Kidney (tissue), 14 donors: ENCODE results near the gene WDFY4. TPM values are rescaled to one million over a fixed set of nuclear protein-coding genes. Genes with fewer than 3 reads are reported as not detected.
"Not testable (repeated sequence)": the region's sequence is repeated elsewhere in the genome, so short reads cannot be mapped to it uniquely, and the experiment has no call there.

Experiments
- DNase-seq, 5 donors: peaks; one replicate each; pipeline ENCODE4 v3.0.0-alpha.2; 2013 to 2020
- FAIRE-seq: peaks from 2 replicates; lab custom pipeline; 2012; peaks lifted over from hg19 to GRCh38; lab: Jason Lieb, UNC
- H3K27ac ChIP-seq, 2 donors: one replicate each; pipeline ENCODE4 v1.7.0; 2013; ENCODE audit warnings: low read depth in 2 of 2, low read length in 2 of 2, inconsistent platforms in 1 of 2
- H3K27me3 ChIP-seq: one replicate; pipeline ENCODE4 v1.7.1; 2013; ENCODE audit warnings: low read length, inconsistent platforms; ENCODE audit not compliant: control insufficient read depth, insufficient read depth
- H3K36me3 ChIP-seq, 3 donors: one replicate each; pipeline versions ENCODE4 v1.7.0 to v1.7.1; 2013; ENCODE audit warnings: low read length in 3 of 3, control low read depth in 1 of 3, inconsistent platforms in 1 of 3; ENCODE audit not compliant: insufficient read depth in 3 of 3, control insufficient read depth in 2 of 3
- H3K4me1 ChIP-seq, 3 donors: one replicate each; pipeline versions ENCODE4 v1.7.0 to v1.7.1; 2013; ENCODE audit warnings: low read length in 3 of 3, inconsistent platforms in 1 of 3, low read depth in 1 of 3; ENCODE audit not compliant: control insufficient read depth in 2 of 3, insufficient read depth in 2 of 3
- H3K4me3 ChIP-seq, 3 donors: one replicate each; pipeline versions ENCODE4 v1.7.0 to v1.8.1; 2013; ENCODE audit warnings: low read length in 3 of 3, control low read depth in 1 of 3, inconsistent platforms in 1 of 3
- H3K9ac ChIP-seq, 3 donors: one replicate each; pipeline versions ENCODE4 v1.7.0 to v1.7.1; 2013; ENCODE audit warnings: low read length in 3 of 3, control low read depth in 1 of 3, inconsistent platforms in 1 of 3
- H3K9me3 ChIP-seq, 3 donors: one replicate each; pipeline versions ENCODE4 v1.7.0 to v1.7.1; 2013; ENCODE audit warnings: low read length in 3 of 3, control low read depth in 1 of 3, inconsistent platforms in 1 of 3; ENCODE audit not compliant: control insufficient read depth in 2 of 3, insufficient read depth in 1 of 3
- intact Hi-C: fragments of 100-400 bp; cut with DNase I; formaldehyde crosslinking; loops from one replicate; pipeline ENCODE4 v1.11.1; 2022
- polyA plus RNA-seq: library from polyadenylated mRNA; stranded (reverse); fragments of 350-450 nt; fragmentation: Illumina TruSeq; extraction: RNeasy Lipid Tissue Mini Kit (QIAGEN cat#74804); gene quantifications from one replicate; pipeline ENCODE4 v1.2.3, GENCODE V29; 2014; ENCODE audit warnings: low read depth, low replicate concordance; ENCODE audit not compliant: insufficient read depth
- total RNA-seq: library from RNA; stranded (reverse); fragmentation: NEBNext Ultra II Directional; extraction: Animal tissue kit (Norgen Biotek cat#: 25700); gene quantifications from one replicate; pipeline ENCODE4 v1.2.1, GENCODE V29; 2021
- TF ChIP-seq, protein P1 (sequence below): IDR thresholded peaks from 3 replicates; pipeline ENCODE4 v1.5.1; 2012; ENCODE audit warnings: mild to moderate bottlenecking, moderate library complexity, borderline replicate concordance; ENCODE audit not compliant: insufficient read depth; ENCODE audit errors: extremely low read depth
- donor health status: control.
- donor health status: control.
- donor health status: control.
- donor health status: control.
- donor health status: control.
- donor health status: DM: yes; HTN: yes; CAD: no.
- donor health status: Normal renal cell carcinoma (clear cell type).

WDFY4 gene
- total and polyA plus RNA-seq, 2 donors from 2014 or later, result 1.7 to 13.3 TPM

DNA sequence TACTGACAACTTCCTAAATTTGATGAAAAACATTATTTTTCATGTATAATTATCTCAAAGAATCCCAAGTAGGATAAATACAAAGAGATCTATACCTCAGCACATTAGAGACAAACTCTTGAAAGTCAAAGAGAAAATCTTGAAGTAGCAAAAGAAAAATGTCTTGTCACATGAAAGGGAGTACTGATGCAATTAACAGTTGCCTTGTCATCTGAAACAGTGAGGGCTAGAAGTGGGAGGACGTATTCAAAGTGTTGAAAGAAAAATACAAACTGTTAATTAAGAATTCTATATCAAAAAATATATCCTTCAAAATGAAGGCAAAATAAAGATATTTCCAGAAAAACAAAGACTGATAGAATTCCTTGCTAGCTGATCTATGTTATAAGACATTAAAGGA, 44.3 kb upstream of the WDFY4 start:
- Histone ChIP-seq H3K27me3 (no peaks in the 10 kb centered on the region), H3K9ac (no peak overlapping the region), H3K4me1 (no peaks in the 10 kb centered on the region), H3K36me3 (no peaks in the 10 kb centered on the region), H3K4me3 (no peak overlapping the region), H3K9me3 (peaks cover 0 to 2% (median 0%) of the 10 kb centered on the region in 3 donors), H3K27ac (no peak overlapping the region)
- TF ChIP-seq, protein P1, sequence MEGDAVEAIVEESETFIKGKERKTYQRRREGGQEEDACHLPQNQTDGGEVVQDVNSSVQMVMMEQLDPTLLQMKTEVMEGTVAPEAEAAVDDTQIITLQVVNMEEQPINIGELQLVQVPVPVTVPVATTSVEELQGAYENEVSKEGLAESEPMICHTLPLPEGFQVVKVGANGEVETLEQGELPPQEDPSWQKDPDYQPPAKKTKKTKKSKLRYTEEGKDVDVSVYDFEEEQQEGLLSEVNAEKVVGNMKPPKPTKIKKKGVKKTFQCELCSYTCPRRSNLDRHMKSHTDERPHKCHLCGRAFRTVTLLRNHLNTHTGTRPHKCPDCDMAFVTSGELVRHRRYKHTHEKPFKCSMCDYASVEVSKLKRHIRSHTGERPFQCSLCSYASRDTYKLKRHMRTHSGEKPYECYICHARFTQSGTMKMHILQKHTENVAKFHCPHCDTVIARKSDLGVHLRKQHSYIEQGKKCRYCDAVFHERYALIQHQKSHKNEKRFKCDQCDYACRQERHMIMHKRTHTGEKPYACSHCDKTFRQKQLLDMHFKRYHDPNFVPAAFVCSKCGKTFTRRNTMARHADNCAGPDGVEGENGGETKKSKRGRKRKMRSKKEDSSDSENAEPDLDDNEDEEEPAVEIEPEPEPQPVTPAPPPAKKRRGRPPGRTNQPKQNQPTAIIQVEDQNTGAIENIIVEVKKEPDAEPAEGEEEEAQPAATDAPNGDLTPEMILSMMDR, result no peak
- intact Hi-C loops, result no loop called here
- FAIRE-seq (no peak), DNase-seq (no peak)

DNA sequence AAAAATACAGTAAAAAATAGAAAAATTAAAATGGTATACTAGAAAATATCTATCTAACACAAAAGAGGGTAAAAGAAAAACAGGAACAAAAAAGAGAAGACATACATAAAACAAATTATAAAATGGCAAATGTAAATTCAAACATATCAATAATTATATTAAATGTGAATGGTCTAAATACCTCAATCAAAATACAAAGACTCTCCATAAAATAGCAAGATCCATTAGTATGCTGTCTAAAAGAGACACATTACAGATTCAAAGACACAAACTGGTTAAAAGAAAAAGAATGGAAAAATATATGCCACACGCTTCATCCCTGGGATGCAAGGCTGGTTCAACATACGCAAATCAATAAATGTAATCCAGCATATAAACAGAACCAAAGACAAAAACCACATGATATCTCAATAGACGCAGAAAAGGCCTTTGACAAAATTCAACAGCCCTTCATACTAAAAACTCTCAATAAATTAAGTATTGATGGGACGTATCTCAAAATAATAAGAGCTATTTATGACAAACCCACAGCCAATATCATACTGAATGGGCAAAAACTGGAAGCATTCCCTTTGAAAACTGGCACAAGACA, 43.5 kb upstream of the WDFY4 start:
- H3K4me3 ChIP-seq, H3K9ac ChIP-seq, H3K4me1 ChIP-seq, intact Hi-C loops, H3K27ac ChIP-seq, H3K36me3 ChIP-seq, H3K27me3 ChIP-seq, H3K9me3 ChIP-seq, DNase-seq: not testable (repeated sequence)
- FAIRE-seq, result peak; percentile 52

- FAIRE-seq, result no peak
These were observed 39.1 kb upstream of the WDFY4 start for GRCh38 chr10:48645600-48645999.

DNA sequence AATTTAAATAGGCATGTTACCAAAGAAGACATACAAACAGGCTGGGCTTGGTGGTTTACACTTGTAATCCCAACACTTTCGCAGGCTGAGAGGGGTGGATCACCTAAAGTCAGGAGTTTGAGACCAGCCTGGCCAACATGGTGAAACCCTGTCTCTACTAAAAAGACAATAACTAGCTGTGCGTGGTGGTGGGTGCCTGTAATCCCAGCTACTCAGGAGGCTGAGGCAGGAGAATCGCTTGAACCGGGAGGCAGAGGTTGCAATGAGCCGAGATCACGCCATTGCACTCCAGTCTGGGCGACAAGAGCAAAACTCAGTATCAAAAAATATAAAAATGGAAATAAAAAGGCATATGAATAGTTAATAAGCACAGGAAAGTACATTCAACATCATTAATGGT, 37.6 kb upstream of the WDFY4 start:
- H3K4me3 ChIP-seq, H3K4me1 ChIP-seq, H3K9me3 ChIP-seq, intact Hi-C loops, H3K27ac ChIP-seq, FAIRE-seq, H3K9ac ChIP-seq, H3K27me3 ChIP-seq, H3K36me3 ChIP-seq, DNase-seq: not testable (repeated sequence)

More at GRCh38 chr10:48645600-48645999, 39.1 kb upstream of the WDFY4 start:
- Histone ChIP-seq H3K36me3 (no peaks in the 10 kb centered on the region), H3K27ac (no peak overlapping the region), H3K9ac (no peak overlapping the region), H3K4me3 (no peak overlapping the region), H3K27me3 (no peaks in the 10 kb centered on the region), H3K4me1 (no peaks in the 10 kb centered on the region), H3K9me3 (peaks cover 0 to 2% (median 0%) of the 10 kb centered on the region in 3 donors)
- DNase-seq, result no peak
- intact Hi-C loops, result no loop called here
- TF ChIP-seq, protein P1, result no peak
